ENCODE measurements around the gene MEP1A. TPM values are rescaled to one million over a fixed set of nuclear protein-coding genes. Genes with fewer than 3 reads are reported as not detected.

Gene MEP1A
- total and polyA plus RNA-seq, 2 of the 4 experiments (the other 2 are of a cell fraction) = not detected

GRCh38 chr6:46772016-46772415, 21.2 kb upstream of the MEP1A start:
- Histone ChIP-seq H2BK5ac (ENCODE audit: low read depth, low read length, poor library complexity, severe bottlenecking) (no peak overlapping the region), H2BK120ac (ENCODE audit: low read depth, low read length) (no peak overlapping the region), H3K36me3 (ENCODE audit: control insufficient read depth, insufficient read depth, low read length) (no peaks in the 10 kb centered on the region), H3K14ac (replicated peaks; ENCODE audit: low read depth, low read length) (no peak overlapping the region), H4K91ac (ENCODE audit: insufficient read depth, low read depth, low read length) (no peak overlapping the region), H3K4me2 (ENCODE audit: low read depth, low read length) (no peak overlapping the region), H2BK15ac (ENCODE audit: low read depth, low read length) (no peak overlapping the region), H3K4me3 (ENCODE audit: insufficient read depth, low read depth, low read length) (no peak overlapping the region), H2AK5ac (ENCODE audit: low read depth, low read length) (no peak overlapping the region), H3K4me1 (ENCODE audit: control insufficient read depth, insufficient read depth, low read length) (no peaks in the 10 kb centered on the region), H3K27me3 (ENCODE audit: control insufficient read depth, insufficient read depth, low read length) (no peaks in the 10 kb centered on the region), H3K56ac (ENCODE audit: extremely low read depth, insufficient read depth, low read length) (no peak overlapping the region), H3K9ac (ENCODE audit: low read depth, low read length) (no peak overlapping the region), H2AFZ (replicated peaks; ENCODE audit: low read length, poor library complexity) (no peak overlapping the region), H3K4ac (ENCODE audit: low read depth, low read length) (no peak overlapping the region), H3K27ac (ENCODE audit: insufficient read depth, low read length) (no peak overlapping the region), H3K9me3 (ENCODE audit: control insufficient read depth, insufficient read depth, low read length) (no peaks in the 10 kb centered on the region), H4K5ac (ENCODE audit: low read depth, low read length) (no peak overlapping the region), H3K23ac (ENCODE audit: low read depth, low read length) (no peak overlapping the region), H4K8ac (ENCODE audit: low read depth in 2 of 2, low read length in 2 of 2) (no peak overlapping the region), H3K9me1 (ENCODE audit: insufficient read depth, low read length) (no peaks in the 10 kb centered on the region), H3K79me1 (ENCODE audit: low read depth in 1 of 2, low read length in 2 of 2) (no peaks in the 10 kb centered on the region), H3K18ac (ENCODE audit: low read depth, low read length) (no peak overlapping the region), H2BK20ac (ENCODE audit: low read depth, low read length) (no peak overlapping the region), H4K20me1 (ENCODE audit: insufficient read depth, low read length) (no peaks in the 10 kb centered on the region), H2AK9ac (replicated peaks; ENCODE audit: low read depth, low read length, poor library complexity) (no peak overlapping the region)
- in situ Hi-C loops (cut with MboI; ENCODE audit: low sequenced_read_pairs) = no loop called here
- dilution Hi-C loops (cut with HindIII; ENCODE audit: low sequenced_read_pairs, unreplicated experiment) = no loop called here
- ChIA-PET POLR2A (ENCODE audit: unreplicated experiment) (no interaction called here), CTCF (no interaction called here)
- WGBS, 2 experiments (ENCODE audit: extremely low coverage in 2 of 2, insufficient read length in 1 of 2) = no CpG with 5 or more reads among the region's 1 CpG
- no TSS peak for BruUV-seq (replicated peaks)
- no peak for ATAC-seq (ENCODE audit: low read depth)
- no peak for TF ChIP-seq RAD21 (IDR thresholded peaks at IDR 0.05; ENCODE audit: low read length)
- TF ChIP-seq MXI1 (IDR thresholded peaks at IDR 0.05; ENCODE audit: borderline replicate concordance, low read depth, low read length) = no peak
- TF ChIP-seq ELK1 (IDR thresholded peaks at IDR 0.05; ENCODE audit: borderline replicate concordance, low read depth, low read length) = no peak
- intact Hi-C loops (cut with micrococcal nuclease) = no loop called here
- no peak for DNase-seq

Measured in IMR-90 (cell line).